ENCODE data around the gene CRYBG3. TPM values are rescaled to one million over a fixed set of nuclear protein-coding genes. Genes with fewer than 3 reads are reported as not detected.

The CRYBG3 gene
- total RNA-seq, 1 donor from 2014 or later, result 13.5 TPM

DNA sequence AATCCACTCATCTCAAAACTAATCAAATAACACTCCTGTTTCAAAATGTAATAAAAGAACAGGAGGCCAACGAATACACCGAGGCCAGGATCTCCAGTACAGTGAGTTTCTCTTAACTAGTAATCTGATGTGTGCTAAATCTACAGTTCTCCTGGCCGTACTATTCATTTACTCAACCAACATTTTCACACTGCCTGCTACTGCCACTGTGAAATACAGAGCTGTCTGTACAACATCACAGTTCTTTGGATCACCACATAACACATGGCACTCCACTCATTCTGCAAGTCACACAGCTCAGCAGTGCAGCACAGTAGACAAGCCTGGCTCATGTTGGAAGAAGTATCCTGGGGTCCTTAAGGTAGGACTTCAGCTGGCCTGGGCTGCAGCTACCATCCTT lies 128.5 kb downstream of the CRYBG3 start:
- Mint-ChIP-seq H3K27ac (no peak overlapping the region), H3K27me3 (no peaks in the 10 kb centered on the region), H3K36me3 (peaks cover 61% of the 10 kb centered on the region), H3K4me3 (no peak overlapping the region), H3K4me1 (ENCODE audit: unreplicated experiment) (no peaks in the 10 kb centered on the region), H3K9me3 (no peaks in the 10 kb centered on the region)
- TF ChIP-seq, protein P1, sequence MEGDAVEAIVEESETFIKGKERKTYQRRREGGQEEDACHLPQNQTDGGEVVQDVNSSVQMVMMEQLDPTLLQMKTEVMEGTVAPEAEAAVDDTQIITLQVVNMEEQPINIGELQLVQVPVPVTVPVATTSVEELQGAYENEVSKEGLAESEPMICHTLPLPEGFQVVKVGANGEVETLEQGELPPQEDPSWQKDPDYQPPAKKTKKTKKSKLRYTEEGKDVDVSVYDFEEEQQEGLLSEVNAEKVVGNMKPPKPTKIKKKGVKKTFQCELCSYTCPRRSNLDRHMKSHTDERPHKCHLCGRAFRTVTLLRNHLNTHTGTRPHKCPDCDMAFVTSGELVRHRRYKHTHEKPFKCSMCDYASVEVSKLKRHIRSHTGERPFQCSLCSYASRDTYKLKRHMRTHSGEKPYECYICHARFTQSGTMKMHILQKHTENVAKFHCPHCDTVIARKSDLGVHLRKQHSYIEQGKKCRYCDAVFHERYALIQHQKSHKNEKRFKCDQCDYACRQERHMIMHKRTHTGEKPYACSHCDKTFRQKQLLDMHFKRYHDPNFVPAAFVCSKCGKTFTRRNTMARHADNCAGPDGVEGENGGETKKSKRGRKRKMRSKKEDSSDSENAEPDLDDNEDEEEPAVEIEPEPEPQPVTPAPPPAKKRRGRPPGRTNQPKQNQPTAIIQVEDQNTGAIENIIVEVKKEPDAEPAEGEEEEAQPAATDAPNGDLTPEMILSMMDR (conservative IDR thresholded peaks at IDR 0.05), result no peak
- DNase-seq (ENCODE audit: extremely low spot score, unreplicated experiment), result no peak

DNA sequence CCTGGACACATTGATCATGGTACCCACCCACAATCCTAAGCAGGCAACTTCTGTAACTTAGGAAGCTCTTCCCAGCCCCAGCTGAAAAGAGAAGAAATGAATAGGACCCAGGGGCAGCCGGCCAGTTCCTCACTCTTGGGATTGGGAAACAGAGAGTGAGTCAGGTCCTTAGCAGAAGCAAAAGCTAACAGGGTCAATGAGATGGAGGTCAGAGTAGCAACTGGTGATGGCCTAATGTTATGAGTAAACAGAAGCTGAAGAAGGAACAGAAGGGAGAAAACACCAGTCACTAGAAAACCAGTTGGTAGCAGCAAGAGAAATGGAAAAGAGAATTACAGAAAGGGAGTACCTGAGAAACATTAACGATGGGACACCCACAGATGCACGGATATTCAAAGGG lies 130.5 kb downstream of the CRYBG3 start:
- Mint-ChIP-seq H3K27me3 (no peaks in the 10 kb centered on the region), H3K36me3 (peaks cover 53% of the 10 kb centered on the region), H3K4me3 (no peak overlapping the region), H3K27ac (peak overlapping the region; percentile 75), H3K4me1 (ENCODE audit: unreplicated experiment) (peaks cover 4% of the 10 kb centered on the region), H3K9me3 (no peaks in the 10 kb centered on the region)
- DNase-seq (ENCODE audit: extremely low spot score, unreplicated experiment), result no peak
- TF ChIP-seq, protein P1 (conservative IDR thresholded peaks at IDR 0.05), result no peak

GRCh38 chr3:97952872-97953271 lies 131.1 kb downstream of the CRYBG3 start:
- no peaks in the 10 kb centered on the region for H3K27me3 Mint-ChIP-seq
- H3K9me3 Mint-ChIP-seq, result no peaks in the 10 kb centered on the region
- TF ChIP-seq, protein P1 (conservative IDR thresholded peaks at IDR 0.05), result no peak

DNA sequence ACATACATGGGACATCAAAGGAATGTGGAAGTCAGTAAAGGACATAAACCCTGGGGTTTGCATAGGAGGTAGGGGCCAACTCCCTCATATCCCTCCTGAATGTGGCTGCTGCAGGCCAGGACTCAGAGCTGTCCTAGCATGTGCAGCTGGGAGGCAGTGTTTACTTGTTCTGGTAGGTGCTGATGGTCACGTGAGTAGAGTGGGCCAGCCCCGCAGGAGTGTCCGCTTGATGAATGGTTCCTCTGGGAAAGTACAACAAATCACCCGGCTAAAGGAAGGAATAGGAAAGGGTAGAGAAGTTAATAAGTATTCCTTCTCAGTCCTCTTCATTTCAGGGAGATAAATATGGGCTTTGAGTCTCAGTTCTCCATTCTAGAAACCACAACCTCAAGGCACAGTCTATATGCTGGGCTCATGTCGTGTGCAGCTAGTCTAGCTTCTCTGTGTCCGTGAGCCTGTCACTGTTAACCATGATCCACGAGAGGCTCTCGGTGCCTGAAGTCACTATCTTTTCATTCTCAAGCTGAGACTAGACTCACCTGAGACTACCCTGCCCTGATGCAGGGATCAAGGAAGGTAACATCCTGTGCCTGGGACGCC lies 132.5 kb downstream of the CRYBG3 start:
- TF ChIP-seq, protein P1 (conservative IDR thresholded peaks at IDR 0.05), result no peak
- peaks cover 43% of the 10 kb centered on the region for H3K36me3 Mint-ChIP-seq
- no peak overlapping the region for H3K4me3 Mint-ChIP-seq
- no peak for DNase-seq (ENCODE audit: extremely low spot score, unreplicated experiment)
- H3K4me1 Mint-ChIP-seq (ENCODE audit: unreplicated experiment), result peaks cover 4% of the 10 kb centered on the region
- H3K27me3 Mint-ChIP-seq, result no peaks in the 10 kb centered on the region
- H3K27ac Mint-ChIP-seq, result no peak overlapping the region
- no peaks in the 10 kb centered on the region for H3K9me3 Mint-ChIP-seq

More at GRCh38 chr3:97952872-97953271, 131.1 kb downstream of the CRYBG3 start:
- peak overlapping the region; percentile 6 for H3K4me3 Mint-ChIP-seq
- H3K27ac Mint-ChIP-seq, result peak overlapping the region; percentile 75
- H3K36me3 Mint-ChIP-seq, result peaks cover 49% of the 10 kb centered on the region
- DNase-seq (ENCODE audit: extremely low spot score, unreplicated experiment), result no peak
- peaks cover 4% of the 10 kb centered on the region for H3K4me1 Mint-ChIP-seq (ENCODE audit: unreplicated experiment)

DNA sequence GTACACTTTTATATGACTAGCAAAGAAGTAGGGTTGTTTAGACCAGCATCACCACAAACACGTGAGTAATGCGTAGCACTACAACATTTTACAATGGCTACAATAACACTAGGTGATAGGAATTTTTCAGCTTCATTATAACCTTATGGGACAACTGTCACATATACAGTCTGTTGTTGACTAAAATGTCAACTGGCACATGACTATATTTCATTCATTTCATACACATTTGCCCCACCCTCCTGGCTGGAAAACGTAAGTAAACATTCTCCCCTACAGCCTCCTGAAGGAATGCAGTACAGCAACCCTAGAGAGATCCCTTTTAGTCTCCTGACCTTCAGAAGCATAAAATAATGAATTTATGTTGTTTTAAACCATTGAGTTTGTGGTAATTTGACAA lies 134.2 kb downstream of the CRYBG3 start:
- no peaks in the 10 kb centered on the region for H3K27me3 Mint-ChIP-seq
- H3K36me3 Mint-ChIP-seq, result peaks cover 30% of the 10 kb centered on the region
- peaks cover 6% of the 10 kb centered on the region for H3K4me1 Mint-ChIP-seq (ENCODE audit: unreplicated experiment)
- peak overlapping the region; percentile 49 for H3K4me3 Mint-ChIP-seq
- no peaks in the 10 kb centered on the region for H3K9me3 Mint-ChIP-seq
- DNase-seq (ENCODE audit: extremely low spot score, unreplicated experiment), result no peak
- TF ChIP-seq, protein P1 (conservative IDR thresholded peaks at IDR 0.05), result no peak
- peak overlapping the region; percentile 79 for H3K27ac Mint-ChIP-seq
